ENCODE data around the gene HS6ST1.

HS6ST1 gene
- total RNA-seq, result 18.9 reads per million, percentile 45 among the genes with 10 or more reads in this experiment

DNA sequence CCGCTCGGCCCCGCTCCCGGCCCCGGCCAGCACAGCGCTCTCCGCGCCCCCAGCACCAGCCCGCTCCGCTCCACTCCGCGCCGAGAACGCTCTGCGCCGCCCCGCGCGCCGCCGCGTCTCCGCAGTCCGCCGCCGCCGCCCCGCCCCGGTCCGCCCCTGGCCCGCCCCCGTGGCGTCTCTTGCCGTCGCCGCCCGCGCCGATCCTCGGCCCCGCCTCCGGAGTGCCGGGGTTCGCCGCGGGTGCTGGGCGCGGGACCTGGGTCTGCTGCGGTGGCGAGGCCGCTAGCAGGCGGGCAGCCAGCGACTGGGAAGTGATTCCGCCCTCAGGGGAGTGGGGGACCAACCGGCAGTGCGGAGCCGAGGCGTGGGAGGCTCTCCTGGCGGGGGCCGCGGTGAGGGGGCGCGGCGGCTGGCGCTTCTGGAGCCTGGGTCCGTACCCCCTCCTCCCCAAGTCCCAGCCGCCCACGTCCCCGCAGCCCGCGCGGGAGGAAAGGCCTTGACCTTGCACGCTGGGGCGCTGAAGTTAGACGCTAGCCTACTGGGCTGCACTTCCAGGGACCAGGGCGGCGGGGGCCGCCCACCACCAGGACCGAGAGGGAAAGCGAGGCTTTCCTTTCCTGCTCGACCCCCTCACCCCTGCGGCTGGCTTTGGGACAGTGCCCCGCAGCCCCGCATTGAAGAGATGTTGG, at the start of gene HS6ST1:
TSS of gene HS6ST1 (minus strand) at position 93 of the 689 bp plus-strand sequence. CDS start 305 bp downstream, outside the sequence.
- peak; percentile 85 for DNase-seq

DNA sequence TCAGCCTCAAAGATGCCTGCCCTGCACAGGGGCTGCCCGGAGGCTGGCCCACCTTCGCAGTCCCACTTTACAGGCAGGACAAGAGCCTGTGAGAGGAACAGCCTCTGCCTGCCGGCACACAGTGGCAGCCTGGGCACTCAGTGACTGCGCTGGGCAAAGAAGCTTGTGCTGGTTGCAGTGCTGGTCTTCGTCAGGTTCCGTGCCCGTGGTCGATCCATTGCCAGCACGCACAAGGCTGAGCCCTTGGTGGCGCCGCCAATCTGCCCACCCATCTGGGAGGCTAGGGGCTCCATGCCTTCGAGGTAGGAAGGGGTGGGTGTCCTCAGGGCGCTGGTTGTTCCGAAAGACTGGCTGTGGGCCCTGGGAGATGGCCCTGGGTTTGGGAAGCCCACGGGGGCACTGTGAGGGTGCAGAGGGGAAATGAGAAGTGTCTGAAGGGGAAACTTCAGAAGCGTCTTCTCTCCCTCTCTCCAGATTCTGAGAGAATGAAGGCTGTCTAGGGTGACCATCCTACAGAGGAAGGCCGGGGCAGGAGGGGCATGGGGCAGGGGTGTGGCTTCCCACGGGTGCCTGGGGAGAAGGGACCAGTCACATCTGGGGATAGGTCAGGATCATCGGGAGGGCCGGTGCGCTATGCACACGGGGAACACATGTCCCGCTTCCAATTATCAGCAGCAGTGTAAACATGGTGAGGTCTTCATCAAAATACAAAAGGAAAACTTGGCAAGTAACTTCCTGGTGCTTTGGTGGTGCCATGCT, 49.1 kb upstream of the HS6ST1 start:
- DNase-seq, result no peak

DNA sequence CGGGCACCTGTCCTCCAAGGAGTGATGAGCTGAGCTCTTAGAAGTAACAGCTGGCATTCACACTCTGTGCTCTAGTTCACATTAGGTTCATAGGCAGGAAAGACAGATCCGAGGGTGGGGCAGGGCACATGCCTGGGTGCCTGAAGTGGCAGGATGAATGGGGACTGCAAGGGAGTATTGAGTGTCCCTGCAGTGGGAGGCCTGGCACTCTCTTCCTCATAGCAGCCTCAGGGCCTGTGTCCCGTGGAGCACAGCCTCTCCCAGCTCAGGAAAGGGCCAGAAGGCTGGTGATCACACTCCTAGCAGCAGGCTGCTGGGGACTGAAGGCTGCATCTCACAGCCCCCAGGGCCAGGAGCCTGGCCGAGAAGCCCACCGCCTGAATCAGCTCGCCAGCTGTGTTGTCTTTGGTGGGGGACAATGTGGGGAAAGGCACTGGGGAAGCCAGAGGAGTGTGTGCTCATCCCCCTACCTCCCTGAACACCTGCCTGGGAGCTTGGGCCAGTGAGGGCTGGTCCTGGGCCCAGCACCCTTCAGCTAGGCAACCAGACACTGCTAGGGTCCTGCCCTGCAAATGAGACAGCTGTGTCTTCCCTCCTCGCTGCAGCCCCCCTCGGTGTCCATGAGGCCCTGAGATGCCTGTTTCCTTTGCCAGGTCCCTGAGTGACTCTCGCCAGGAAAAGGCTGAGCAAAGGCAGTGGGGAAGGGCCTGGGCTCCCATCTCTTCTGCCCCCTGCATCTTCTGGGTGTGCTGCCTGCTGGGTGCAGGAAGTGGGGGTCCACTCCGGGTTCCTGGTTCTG, 48.2 kb upstream of the HS6ST1 start:
- no peak for DNase-seq

- DNase-seq, result no peak
Observed at GRCh38 chr2:128365217-128365905, 46.7 kb upstream of the HS6ST1 start.

DNA sequence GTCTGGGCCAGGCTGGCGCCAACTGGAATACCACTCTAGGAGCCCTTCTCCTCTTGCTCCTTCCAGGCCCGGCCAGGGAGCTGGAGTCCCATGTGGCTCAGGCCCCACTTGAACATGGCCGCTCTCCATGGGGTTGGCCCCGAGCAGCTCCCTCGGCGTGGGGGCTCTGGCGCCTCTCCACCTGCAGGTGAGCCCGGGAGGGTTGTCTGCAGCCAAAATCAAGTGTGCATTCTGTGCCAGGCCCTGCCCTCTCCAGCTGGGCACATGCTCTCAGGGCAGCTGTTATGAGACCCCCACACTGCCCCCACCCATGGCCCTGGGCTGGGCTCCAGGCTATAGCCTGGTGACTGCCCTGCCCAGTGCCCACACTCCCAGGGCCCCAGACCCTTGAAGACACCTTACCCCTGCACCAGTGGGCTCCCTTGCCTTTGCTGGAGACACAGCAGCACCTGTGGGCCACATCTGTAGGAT, 45.8 kb upstream of the HS6ST1 start:
- DNase-seq, result no peak

- no peak for DNase-seq
Observed at GRCh38 chr2:128363934-128364361, 45.3 kb upstream of the HS6ST1 start.

DNA sequence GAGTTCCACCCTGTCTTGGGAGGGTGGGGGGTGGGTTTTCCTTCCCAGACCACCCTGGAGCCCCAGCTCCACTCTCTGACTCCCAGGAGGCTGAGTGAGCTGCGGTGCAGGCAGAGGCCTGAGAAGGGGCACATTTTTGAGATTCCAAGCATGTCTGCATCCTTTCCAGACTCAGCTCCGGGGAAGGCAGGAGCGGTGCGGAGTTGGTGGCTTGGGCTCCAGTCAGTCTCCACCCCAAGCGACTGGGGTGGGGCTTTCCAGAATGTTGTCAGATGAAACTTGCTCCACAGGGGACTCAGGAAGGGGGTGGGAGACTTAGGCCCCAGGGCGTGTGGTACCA, 44.2 kb upstream of the HS6ST1 start:
- no peak for DNase-seq

DNA sequence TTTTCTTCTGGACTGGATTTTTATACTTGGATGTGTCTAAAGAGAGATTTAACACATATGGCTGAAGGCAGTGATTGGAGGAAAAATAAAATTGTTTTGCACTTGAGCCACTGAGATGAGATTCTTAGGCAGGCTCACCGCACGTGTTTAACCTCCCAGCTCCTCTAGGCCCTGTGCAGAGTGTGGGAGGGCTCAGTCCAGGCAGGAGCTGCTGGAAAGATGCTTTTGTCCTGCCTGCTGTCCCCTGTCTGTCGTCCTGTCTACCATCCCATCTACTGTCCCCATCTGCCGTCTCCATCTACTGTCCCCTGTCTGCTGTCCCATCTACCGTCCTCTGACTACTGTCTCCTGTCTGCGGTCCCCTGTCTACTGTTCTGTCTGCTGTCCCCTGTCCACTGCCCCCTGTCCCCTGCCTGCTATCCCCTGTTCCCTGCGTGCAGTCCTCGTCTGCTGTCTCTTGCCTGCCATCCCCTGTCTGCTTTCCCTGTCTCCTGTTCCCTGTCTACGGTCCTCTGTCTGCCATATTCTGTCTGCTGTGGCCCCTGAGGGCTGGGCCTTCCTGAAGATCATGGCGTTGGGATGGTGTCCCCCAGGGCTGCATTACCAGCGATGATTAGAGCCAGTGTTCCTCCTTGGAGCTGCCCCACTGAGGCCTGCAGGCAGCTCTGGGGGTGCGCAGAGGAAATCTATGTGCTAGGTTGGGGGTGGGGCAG, 43.7 kb upstream of the HS6ST1 start:
- no peak for DNase-seq

GRCh38 chr2:128361376-128362131, 42.9 kb upstream of the HS6ST1 start:
- DNase-seq, result no peak

DNA sequence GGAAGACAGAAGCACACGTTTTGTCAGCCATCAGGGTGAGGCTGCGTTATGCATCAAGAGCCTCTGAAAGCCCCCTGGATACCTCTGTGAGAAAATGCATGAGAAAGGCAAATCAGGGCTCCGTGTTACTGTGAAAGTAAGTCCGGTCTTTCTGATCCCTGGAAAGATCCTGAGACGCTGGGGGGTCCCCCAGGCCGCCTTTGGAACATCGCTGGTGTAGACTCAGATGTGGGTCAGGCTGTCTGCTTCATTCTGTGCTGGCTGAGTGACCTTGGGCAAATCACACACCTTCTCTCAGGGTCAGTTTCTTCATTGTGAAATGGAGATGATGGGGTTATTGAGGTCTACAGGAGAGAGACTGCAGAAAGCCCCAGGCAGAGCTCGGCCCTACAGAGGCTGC, 42.0 kb upstream of the HS6ST1 start:
- DNase-seq, result no peak

GRCh38 chr2:128359841-128360240, 41.2 kb upstream of the HS6ST1 start:
- DNase-seq, result no peak

DNA sequence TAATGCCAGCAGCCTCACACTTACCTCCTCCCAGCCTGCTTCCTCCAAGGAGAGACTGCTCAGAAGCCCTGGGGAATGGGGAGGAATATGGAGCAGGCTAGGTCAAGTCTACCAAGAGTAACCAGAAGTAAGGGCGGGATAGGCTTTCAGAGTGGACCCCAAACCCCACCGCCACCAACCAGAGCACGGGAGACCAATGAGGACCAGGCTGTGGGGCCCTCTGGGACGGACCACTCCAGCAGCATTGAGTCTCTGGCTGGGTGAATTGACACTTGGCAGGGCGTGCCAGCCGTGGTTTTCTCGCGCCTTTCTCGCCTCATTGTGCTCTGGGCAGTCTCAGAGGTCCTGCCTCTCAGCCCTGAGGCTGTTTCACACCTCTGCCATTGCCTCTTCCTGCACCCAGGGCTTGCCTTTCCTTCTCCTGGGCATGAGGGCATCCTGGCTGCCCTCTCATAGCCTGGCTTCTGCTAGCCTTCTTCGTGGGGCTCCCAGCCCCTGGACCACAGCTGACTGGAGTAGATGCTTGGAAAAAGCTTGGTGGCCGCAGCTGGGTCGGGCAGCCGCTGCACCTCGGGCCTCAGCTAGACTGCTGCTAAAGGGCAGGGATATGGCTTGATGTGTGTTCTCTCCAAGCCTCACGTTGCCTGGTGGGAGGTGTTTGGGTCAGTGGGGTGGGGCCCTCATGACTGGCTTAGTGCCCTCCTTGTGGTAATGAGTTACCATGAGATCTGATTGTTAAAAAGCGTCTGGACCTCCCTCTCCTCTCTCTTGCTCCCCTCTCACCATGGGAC, 40.5 kb upstream of the HS6ST1 start:
- no peak for DNase-seq

DNA sequence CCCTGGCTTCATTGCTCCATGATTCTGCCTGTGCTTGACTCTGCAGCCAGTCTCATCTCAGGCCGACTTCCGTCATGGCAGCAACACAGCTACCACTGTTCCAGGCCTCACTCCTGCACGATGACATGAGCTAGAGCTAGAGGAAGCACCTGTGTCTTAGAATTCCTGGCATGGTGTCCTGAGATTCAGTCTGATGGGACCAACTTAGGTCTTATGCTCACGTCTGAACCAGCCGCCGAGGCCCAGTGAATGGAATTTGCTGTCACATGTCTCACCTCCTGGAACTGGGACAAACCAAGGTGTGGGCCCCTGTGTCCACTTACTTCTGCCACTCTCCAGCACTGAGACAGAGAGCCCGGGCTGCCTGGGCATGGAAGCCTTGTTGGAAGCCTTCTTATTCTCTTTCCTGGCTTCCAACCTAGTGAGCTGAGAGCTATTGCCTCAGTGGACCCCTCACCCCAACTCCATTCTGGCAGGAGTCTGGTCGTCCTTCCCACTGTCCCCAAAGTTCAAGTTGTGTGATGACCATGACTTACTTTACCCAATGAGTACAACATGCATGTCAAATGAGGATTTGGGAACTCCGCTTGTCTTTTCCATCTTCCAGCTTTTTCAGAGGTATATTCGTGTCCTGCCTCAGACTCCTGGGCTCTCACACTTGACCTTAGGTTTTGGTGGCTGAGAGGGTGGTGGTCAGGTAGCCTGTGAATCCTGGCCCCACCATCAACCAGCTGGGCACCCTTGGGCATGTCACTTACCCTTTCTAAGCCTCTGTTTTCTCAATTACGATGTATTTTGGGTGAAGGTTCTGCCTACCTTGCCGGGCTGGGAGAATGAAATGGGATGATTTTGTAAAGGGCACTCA, 39.1 kb upstream of the HS6ST1 start:
- DNase-seq, result no peak

DNA sequence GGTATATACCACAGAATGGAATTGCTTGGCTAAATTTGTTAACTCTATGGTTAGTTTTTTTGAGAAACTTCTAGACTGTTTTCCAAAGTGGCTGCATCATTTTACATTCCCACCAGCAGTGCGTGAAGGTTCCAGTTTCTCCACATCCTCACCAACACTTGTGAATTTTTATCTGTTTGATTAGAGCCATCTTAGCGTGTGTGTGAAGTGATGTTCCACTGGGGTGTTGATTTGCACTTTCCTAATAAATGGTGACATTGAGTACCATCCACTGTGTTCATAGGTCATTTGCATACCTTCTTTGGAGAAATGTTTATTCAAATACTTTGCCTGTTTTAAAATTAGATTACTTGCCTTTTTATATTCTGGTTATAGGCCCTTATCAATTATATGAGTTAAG, 37.5 kb upstream of the HS6ST1 start:
- DNase-seq, result no peak

DNA sequence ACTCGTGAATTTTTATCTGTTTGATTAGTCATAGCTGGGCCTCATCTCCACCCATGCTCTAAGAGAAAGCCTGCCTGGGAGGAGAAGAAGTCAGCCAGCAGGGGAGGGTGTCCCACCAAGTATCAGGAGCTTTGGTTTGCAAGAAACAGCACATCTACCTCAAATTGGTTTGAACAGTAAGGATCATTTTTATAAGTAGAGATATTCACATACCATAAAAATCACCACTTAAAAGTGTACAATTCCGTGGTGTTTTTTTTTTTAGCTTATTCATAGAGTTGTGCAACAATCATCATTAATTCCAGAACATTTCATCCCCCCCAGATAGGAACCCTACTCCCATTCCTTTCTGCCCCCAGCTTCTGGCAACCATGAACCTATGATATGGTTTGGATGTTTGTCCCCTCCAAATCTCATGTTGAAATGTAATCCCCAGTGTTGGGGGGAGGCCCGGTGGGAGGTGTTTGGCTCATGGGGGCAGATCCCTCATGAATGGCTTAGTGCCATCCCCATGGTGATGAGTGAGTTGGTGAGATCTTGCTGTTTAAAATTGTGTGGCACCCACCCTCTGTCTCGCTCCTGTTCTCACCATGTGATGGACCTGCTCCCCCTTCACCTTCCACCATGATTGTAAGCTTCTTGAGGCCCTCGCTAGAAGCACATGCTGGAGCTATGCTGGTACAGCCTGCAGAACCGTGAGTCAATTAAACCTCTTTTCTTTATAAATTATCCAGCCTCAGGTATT, 36.2 kb upstream of the HS6ST1 start:
- DNase-seq, result no peak

- DNase-seq, result no peak
Observed at GRCh38 chr2:128354161-128354560, 35.5 kb upstream of the HS6ST1 start.

- DNase-seq, result no peak
Observed at GRCh38 chr2:128350736-128351135, 32.1 kb upstream of the HS6ST1 start.

- DNase-seq, result no peak
Observed at GRCh38 chr2:128348701-128349100, 30.0 kb upstream of the HS6ST1 start.

Measured in effector CD4-positive, alpha-beta T cell (primary cell).